WTC11 (cell line): ENCODE data around the gene ADH1A. TPM values are rescaled to one million over a fixed set of nuclear protein-coding genes. Genes with fewer than 3 reads are reported as not detected.

Experiments used
- ATAC-seq: fragments of 200-7000 bp; cut with Tn5 transposase; 2 replicates; pipeline ENCODE4 v1.10.0; 2021; ENCODE audit warnings: mild to moderate bottlenecking, moderate library complexity
- CTCF ChIA-PET: fragments of 300-600 bp; sonication (Branson Sonifier 250); formaldehyde crosslinking; loops from one replicate; lab custom pipeline; 2021; ENCODE audit warnings: antibody characterized with exemption; lab: Charles Lee
- POLR2A ChIA-PET: fragments of 350-600 bp; sonication (Branson Sonifier 250); formaldehyde crosslinking; loops from one replicate; lab custom pipeline; 2021; ENCODE audit warnings: antibody characterized with exemption; lab: Charles Lee
- DNase-seq: peaks from one replicate; pipeline ENCODE4 v3.0.0; 2021; ENCODE audit warnings: low spot score
- H3K27ac Mint-ChIP-seq: 2 replicates; pipeline ENCODE4 v1.8.0; 2021; ENCODE audit warnings: mixed read lengths
- H3K27me3 Mint-ChIP-seq: 2 replicates; pipeline ENCODE4 v1.8.0; 2021; ENCODE audit warnings: low read depth, mild to moderate bottlenecking, moderate library complexity, mixed read lengths
- H3K36me3 Mint-ChIP-seq: 2 replicates; pipeline ENCODE4 v1.8.0; 2021; ENCODE audit warnings: mixed read lengths
- H3K4me1 Mint-ChIP-seq: 2 replicates; pipeline ENCODE4 v1.8.0; 2022; ENCODE audit warnings: mixed read lengths
- H3K4me3 Mint-ChIP-seq: 2 replicates; pipeline ENCODE4 v1.8.0; 2021; ENCODE audit warnings: mild to moderate bottlenecking, moderate library complexity, mixed read lengths
- H3K9me3 Mint-ChIP-seq: 2 replicates; pipeline ENCODE4 v1.8.0; 2021; ENCODE audit warnings: mixed read lengths
- GABPB1 ChIP-seq: sonication (generic); formaldehyde crosslinking; IDR thresholded peaks from 2 replicates; pipeline ENCODE4 v1.8.1; 2023; ENCODE audit warnings: mild to moderate bottlenecking, missing genetic modification reagents
- HMGA2 ChIP-seq: fragments of 250-450 bp; sonication (Bioruptor Pico); IDR thresholded peaks from 2 replicates; pipeline ENCODE4 v1.4.0; 2021; ENCODE audit warnings: mild to moderate bottlenecking, moderate library complexity
- JUN ChIP-seq: sonication (generic); formaldehyde crosslinking; IDR thresholded peaks from 2 replicates; pipeline ENCODE4 v1.8.0; 2023; ENCODE audit warnings: mild to moderate bottlenecking, missing genetic modification reagents
- KAT7 ChIP-seq: sonication (generic); formaldehyde crosslinking; IDR thresholded peaks from 2 replicates; pipeline ENCODE4 v1.8.1; 2023; ENCODE audit warnings: missing genetic modification reagents, mild to moderate bottlenecking, borderline replicate concordance
- NR1H2 ChIP-seq: sonication (generic); formaldehyde crosslinking; IDR thresholded peaks from 2 replicates; pipeline ENCODE4 v1.9.0; 2021; ENCODE audit warnings: mild to moderate bottlenecking, moderate library complexity, missing genetic modification reagents
- SOX15 ChIP-seq: fragments of 250-450 bp; sonication (Bioruptor Pico); IDR thresholded peaks from 2 replicates; pipeline ENCODE4 v1.9.0; 2021; ENCODE audit warnings: mild to moderate bottlenecking
- SP1 ChIP-seq: sonication (generic); formaldehyde crosslinking; conservative IDR thresholded peaks from 2 replicates; pipeline ENCODE4 v1.8.1; 2022; ENCODE audit warnings: missing genetic modification reagents
- ZBTB21 ChIP-seq: sonication (generic); formaldehyde crosslinking; IDR thresholded peaks from 2 replicates; pipeline ENCODE4 v1.8.1; 2023; ENCODE audit warnings: mild to moderate bottlenecking, missing genetic modification reagents, borderline replicate concordance
- ZNF317 ChIP-seq: sonication (generic); formaldehyde crosslinking; IDR thresholded peaks from 2 replicates; pipeline ENCODE4 v1.8.1; 2023; ENCODE audit warnings: low read depth, mild to moderate bottlenecking, moderate library complexity, missing genetic modification reagents, borderline replicate concordance
- ZNF416 ChIP-seq: fragments of 250-450 bp; sonication (Bioruptor Pico); IDR thresholded peaks from 2 replicates; pipeline ENCODE4 v1.9.0; 2021; ENCODE audit warnings: mild to moderate bottlenecking, inconsistent platforms
- total RNA-seq: library from RNA; stranded (reverse); gene quantifications from 3 replicates; pipeline ENCODE4 v1.2.3, GENCODE V29; 2021
- TF ChIP-seq, protein P1 (sequence below): sonication (generic); formaldehyde crosslinking; conservative IDR thresholded peaks from 2 replicates; pipeline ENCODE4 v1.8.1; 2023; ENCODE audit warnings: mild to moderate bottlenecking, low read depth, missing genetic modification reagents, moderate library complexity
- TF ChIP-seq, protein P2 (sequence below): sonication (generic); formaldehyde crosslinking; IDR thresholded peaks from 2 replicates; pipeline ENCODE4 v1.8.1; 2022; ENCODE audit warnings: low read depth, missing genetic modification reagents, borderline replicate concordance
- TF ChIP-seq, protein P3 (sequence below): sonication (generic); formaldehyde crosslinking; IDR thresholded peaks from 2 replicates; pipeline ENCODE4 v1.8.1; 2023; ENCODE audit warnings: mild to moderate bottlenecking, moderate library complexity, missing genetic modification reagents
- TF ChIP-seq, protein P4 (sequence below): sonication (generic); formaldehyde crosslinking; IDR thresholded peaks from 2 replicates; pipeline ENCODE4 v1.8.1; 2022; ENCODE audit warnings: mild to moderate bottlenecking, missing genetic modification reagents, moderate library complexity, borderline replicate concordance
- TF ChIP-seq, protein P5 (sequence below): sonication (generic); formaldehyde crosslinking; IDR thresholded peaks from 2 replicates; pipeline ENCODE4 v1.8.0; 2022; ENCODE audit warnings: mild to moderate bottlenecking, missing genetic modification reagents
- TF ChIP-seq, protein P6 (sequence below): sonication (generic); formaldehyde crosslinking; IDR thresholded peaks from 2 replicates; pipeline ENCODE4 v1.8.0; 2023; ENCODE audit warnings: missing genetic modification reagents, mild to moderate bottlenecking, borderline replicate concordance
- TF ChIP-seq, protein P7 (sequence below): fragments of 250-450 bp; sonication (Bioruptor Pico); IDR thresholded peaks from 2 replicates; pipeline ENCODE4 v2.1.2; 2022; ENCODE audit warnings: mild to moderate bottlenecking, moderate library complexity
- TF ChIP-seq, protein P8 (sequence below): fragments of 250-450 bp; sonication (Bioruptor Pico); IDR thresholded peaks from 2 replicates; pipeline ENCODE4 v1.9.0; 2021; ENCODE audit warnings: mild to moderate bottlenecking

Gene ADH1A
- total RNA-seq, 1 experiment from 2014 or later: not detected

DNA sequence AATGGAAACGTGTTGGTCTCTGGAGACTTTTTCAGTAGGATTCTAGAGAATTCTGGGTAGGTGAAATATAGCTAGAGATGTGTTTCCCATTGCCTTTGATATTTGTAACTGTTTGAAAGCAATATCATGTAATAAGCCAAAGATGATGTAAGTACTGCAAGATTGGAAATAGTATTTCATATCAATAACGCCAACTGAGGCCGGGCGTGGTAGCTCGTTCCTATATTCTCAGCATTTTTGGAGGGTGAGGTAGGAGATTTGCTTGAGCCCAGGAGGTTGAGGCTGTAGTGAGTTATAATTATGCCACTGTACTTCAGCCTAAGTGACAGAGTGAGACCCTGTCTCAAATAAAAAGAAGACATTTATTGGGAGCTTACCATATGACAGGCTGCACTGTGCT, 9.5 kb downstream of the ADH1A start (continued):
- TF ChIP-seq, protein P1, sequence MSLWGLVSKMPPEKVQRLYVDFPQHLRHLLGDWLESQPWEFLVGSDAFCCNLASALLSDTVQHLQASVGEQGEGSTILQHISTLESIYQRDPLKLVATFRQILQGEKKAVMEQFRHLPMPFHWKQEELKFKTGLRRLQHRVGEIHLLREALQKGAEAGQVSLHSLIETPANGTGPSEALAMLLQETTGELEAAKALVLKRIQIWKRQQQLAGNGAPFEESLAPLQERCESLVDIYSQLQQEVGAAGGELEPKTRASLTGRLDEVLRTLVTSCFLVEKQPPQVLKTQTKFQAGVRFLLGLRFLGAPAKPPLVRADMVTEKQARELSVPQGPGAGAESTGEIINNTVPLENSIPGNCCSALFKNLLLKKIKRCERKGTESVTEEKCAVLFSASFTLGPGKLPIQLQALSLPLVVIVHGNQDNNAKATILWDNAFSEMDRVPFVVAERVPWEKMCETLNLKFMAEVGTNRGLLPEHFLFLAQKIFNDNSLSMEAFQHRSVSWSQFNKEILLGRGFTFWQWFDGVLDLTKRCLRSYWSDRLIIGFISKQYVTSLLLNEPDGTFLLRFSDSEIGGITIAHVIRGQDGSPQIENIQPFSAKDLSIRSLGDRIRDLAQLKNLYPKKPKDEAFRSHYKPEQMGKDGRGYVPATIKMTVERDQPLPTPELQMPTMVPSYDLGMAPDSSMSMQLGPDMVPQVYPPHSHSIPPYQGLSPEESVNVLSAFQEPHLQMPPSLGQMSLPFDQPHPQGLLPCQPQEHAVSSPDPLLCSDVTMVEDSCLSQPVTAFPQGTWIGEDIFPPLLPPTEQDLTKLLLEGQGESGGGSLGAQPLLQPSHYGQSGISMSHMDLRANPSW (CRISPR knock-in tag): no peak
- TF ChIP-seq ZBTB21 (CRISPR knock-in tag): no peak
- TF ChIP-seq, protein P2, sequence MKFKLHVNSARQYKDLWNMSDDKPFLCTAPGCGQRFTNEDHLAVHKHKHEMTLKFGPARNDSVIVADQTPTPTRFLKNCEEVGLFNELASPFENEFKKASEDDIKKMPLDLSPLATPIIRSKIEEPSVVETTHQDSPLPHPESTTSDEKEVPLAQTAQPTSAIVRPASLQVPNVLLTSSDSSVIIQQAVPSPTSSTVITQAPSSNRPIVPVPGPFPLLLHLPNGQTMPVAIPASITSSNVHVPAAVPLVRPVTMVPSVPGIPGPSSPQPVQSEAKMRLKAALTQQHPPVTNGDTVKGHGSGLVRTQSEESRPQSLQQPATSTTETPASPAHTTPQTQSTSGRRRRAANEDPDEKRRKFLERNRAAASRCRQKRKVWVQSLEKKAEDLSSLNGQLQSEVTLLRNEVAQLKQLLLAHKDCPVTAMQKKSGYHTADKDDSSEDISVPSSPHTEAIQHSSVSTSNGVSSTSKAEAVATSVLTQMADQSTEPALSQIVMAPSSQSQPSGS: no peak
- TF ChIP-seq, protein P3, sequence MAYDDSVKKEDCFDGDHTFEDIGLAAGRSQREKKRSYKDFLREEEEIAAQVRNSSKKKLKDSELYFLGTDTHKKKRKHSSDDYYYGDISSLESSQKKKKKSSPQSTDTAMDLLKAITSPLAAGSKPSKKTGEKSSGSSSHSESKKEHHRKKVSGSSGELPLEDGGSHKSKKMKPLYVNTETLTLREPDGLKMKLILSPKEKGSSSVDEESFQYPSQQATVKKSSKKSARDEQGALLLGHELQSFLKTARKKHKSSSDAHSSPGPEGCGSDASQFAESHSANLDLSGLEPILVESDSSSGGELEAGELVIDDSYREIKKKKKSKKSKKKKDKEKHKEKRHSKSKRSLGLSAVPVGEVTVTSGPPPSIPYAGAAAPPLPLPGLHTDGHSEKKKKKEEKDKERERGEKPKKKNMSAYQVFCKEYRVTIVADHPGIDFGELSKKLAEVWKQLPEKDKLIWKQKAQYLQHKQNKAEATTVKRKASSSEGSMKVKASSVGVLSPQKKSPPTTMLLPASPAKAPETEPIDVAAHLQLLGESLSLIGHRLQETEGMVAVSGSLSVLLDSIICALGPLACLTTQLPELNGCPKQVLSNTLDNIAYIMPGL: no peak
- no peak for TF ChIP-seq ZNF416 (CRISPR knock-in tag)
- no peak for TF ChIP-seq ZNF317 (CRISPR knock-in tag)
- no peak for TF ChIP-seq JUN (CRISPR knock-in tag)
- TF ChIP-seq KAT7 (CRISPR knock-in tag): no peak
- TF ChIP-seq, protein P4, sequence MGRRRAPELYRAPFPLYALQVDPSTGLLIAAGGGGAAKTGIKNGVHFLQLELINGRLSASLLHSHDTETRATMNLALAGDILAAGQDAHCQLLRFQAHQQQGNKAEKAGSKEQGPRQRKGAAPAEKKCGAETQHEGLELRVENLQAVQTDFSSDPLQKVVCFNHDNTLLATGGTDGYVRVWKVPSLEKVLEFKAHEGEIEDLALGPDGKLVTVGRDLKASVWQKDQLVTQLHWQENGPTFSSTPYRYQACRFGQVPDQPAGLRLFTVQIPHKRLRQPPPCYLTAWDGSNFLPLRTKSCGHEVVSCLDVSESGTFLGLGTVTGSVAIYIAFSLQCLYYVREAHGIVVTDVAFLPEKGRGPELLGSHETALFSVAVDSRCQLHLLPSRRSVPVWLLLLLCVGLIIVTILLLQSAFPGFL (CRISPR knock-in tag): no peak
- TF ChIP-seq, all 79 proteins: peak for 0

DNA sequence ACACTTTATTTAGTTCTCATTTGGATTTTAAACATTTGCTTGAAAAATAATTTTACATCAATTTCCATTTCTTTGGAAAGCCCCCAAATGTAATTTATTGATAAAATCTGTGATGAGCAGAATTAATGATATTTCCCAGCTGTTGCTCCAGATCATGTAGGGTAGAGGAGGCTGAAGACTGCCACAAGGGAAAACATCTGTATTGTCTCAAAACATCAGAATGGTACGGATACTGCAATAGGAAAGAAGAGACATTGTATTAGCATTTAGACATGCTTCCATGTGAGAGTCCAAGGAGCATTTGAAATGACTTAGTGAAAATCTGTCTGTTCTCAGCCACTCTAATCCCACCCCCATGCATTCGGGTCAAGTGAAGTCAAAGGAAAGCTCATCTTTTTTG, 14.4 kb downstream of the ADH1A start:
- ChIA-PET CTCF (interaction anchor here (0.7 kb wide), 1 partner anchor 101 kb away, joined by 4 read pairs; no protein-coding TSS in a partner anchor), POLR2A (no interaction called here)
- Mint-ChIP-seq H3K4me3 (no peak overlapping the region), H3K27ac (no peak overlapping the region), H3K27me3 (no peaks in the 10 kb centered on the region), H3K4me1 (peaks cover 14% of the 10 kb centered on the region), H3K36me3 (no peaks in the 10 kb centered on the region), H3K9me3 (peaks cover 14% of the 10 kb centered on the region; the same call in 1 of the 2 replicates)
- ATAC-seq (no peak), DNase-seq (no peak)
- TF ChIP-seq, protein P5, sequence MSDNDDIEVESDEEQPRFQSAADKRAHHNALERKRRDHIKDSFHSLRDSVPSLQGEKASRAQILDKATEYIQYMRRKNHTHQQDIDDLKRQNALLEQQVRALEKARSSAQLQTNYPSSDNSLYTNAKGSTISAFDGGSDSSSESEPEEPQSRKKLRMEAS (CRISPR knock-in tag): no peak
- no peak for TF ChIP-seq HMGA2 (CRISPR knock-in tag)
- no peak for TF ChIP-seq SP1 (CRISPR knock-in tag)

DNA sequence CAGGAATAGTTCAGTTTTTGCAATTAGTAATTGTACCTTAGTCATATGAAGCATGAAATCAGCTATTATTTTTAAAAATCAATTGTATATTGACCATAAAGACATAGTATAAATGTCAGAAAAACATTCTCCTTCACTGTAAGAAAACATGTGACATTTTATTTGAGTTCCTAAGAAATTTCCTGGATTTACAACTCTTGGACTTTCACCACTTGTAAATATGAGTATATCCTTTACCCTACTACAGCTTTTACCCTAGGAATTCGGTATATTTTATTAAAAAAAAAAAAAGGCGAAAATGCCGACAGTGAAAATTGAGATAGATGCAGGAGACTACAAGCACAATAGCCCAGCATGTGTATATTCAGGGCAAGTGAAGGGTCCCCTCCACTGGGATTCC, 14.9 kb downstream of the ADH1A start:
- H3K4me1 Mint-ChIP-seq: peaks cover 14% of the 10 kb centered on the region
- POLR2A ChIA-PET: no interaction called here
- CTCF ChIA-PET: interaction anchor here (0.7 kb wide), 1 partner anchor 101 kb away, joined by 4 read pairs; no protein-coding TSS in a partner anchor
- DNase-seq (no peak), ATAC-seq (no peak)
- H3K27me3 Mint-ChIP-seq: no peaks in the 10 kb centered on the region
- H3K27ac Mint-ChIP-seq: no peak overlapping the region
- no peaks in the 10 kb centered on the region for H3K36me3 Mint-ChIP-seq
- peaks cover 14% of the 10 kb centered on the region; the same call in 1 of the 2 replicates for H3K9me3 Mint-ChIP-seq
- H3K4me3 Mint-ChIP-seq: no peak overlapping the region
- no peak for TF ChIP-seq GABPB1 (CRISPR knock-in tag)
- TF ChIP-seq, protein P6, sequence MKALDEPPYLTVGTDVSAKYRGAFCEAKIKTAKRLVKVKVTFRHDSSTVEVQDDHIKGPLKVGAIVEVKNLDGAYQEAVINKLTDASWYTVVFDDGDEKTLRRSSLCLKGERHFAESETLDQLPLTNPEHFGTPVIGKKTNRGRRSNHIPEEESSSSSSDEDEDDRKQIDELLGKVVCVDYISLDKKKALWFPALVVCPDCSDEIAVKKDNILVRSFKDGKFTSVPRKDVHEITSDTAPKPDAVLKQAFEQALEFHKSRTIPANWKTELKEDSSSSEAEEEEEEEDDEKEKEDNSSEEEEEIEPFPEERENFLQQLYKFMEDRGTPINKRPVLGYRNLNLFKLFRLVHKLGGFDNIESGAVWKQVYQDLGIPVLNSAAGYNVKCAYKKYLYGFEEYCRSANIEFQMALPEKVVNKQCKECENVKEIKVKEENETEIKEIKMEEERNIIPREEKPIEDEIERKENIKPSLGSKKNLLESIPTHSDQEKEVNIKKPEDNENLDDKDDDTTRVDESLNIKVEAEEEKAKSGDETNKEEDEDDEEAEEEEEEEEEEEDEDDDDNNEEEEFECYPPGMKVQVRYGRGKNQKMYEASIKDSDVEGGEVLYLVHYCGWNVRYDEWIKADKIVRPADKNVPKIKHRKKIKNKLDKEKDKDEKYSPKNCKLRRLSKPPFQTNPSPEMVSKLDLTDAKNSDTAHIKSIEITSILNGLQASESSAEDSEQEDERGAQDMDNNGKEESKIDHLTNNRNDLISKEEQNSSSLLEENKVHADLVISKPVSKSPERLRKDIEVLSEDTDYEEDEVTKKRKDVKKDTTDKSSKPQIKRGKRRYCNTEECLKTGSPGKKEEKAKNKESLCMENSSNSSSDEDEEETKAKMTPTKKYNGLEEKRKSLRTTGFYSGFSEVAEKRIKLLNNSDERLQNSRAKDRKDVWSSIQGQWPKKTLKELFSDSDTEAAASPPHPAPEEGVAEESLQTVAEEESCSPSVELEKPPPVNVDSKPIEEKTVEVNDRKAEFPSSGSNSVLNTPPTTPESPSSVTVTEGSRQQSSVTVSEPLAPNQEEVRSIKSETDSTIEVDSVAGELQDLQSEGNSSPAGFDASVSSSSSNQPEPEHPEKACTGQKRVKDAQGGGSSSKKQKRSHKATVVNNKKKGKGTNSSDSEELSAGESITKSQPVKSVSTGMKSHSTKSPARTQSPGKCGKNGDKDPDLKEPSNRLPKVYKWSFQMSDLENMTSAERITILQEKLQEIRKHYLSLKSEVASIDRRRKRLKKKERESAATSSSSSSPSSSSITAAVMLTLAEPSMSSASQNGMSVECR (CRISPR knock-in tag): no peak
- TF ChIP-seq, protein P7, sequence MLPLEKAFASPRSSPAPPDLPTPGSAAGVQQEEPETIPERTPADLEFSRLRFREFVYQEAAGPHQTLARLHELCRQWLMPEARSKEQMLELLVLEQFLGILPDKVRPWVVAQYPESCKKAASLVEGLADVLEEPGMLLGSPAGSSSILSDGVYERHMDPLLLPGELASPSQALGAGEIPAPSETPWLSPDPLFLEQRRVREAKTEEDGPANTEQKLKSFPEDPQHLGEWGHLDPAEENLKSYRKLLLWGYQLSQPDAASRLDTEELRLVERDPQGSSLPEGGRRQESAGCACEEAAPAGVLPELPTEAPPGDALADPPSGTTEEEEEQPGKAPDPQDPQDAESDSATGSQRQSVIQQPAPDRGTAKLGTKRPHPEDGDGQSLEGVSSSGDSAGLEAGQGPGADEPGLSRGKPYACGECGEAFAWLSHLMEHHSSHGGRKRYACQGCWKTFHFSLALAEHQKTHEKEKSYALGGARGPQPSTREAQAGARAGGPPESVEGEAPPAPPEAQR (CRISPR knock-in tag): no peak
- TF ChIP-seq NR1H2: no peak
- TF ChIP-seq SOX15 (CRISPR knock-in tag): no peak
- TF ChIP-seq HMGA2 (CRISPR knock-in tag): no peak
- no peak for TF ChIP-seq SP1 (CRISPR knock-in tag)
- TF ChIP-seq, protein P8, sequence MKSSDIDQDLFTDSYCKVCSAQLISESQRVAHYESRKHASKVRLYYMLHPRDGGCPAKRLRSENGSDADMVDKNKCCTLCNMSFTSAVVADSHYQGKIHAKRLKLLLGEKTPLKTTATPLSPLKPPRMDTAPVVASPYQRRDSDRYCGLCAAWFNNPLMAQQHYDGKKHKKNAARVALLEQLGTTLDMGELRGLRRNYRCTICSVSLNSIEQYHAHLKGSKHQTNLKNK (CRISPR knock-in tag): no peak
